Glutamatergic neuron (in vitro differentiated cells): ENCODE measurements around the gene NUP35. TPM values are rescaled to one million over a fixed set of nuclear protein-coding genes. Genes with fewer than 3 reads are reported as not detected.
"Not testable (repeated sequence)": the region's sequence is repeated elsewhere in the genome, so short reads cannot be mapped to it uniquely, and the experiment has no call there.

Experiments
- DNase-seq: peaks from one replicate; pipeline ENCODE4 v3.0.0; 2022
- H3K27ac Mint-ChIP-seq: one replicate; pipeline ENCODE4 v1.8.0; 2020; ENCODE audit warnings: mild to moderate bottlenecking, mixed read lengths, inconsistent platforms; ENCODE audit not compliant: unreplicated experiment
- H3K27me3 Mint-ChIP-seq: one replicate; pipeline ENCODE4 v1.8.0; 2020; ENCODE audit warnings: mild to moderate bottlenecking, moderate library complexity, mixed read lengths, inconsistent platforms; ENCODE audit not compliant: unreplicated experiment
- H3K36me3 Mint-ChIP-seq: one replicate; pipeline ENCODE4 v1.8.0; 2020; ENCODE audit warnings: mild to moderate bottlenecking, mixed read lengths, inconsistent platforms; ENCODE audit not compliant: unreplicated experiment
- H3K4me1 Mint-ChIP-seq: one replicate; pipeline ENCODE4 v1.8.0; 2020; ENCODE audit warnings: mild to moderate bottlenecking, low read depth, mixed read lengths, inconsistent platforms; ENCODE audit not compliant: unreplicated experiment
- H3K4me3 Mint-ChIP-seq: one replicate; pipeline ENCODE4 v1.8.0; 2020; ENCODE audit warnings: mild to moderate bottlenecking, mixed read lengths, inconsistent platforms; ENCODE audit not compliant: unreplicated experiment
- H3K9me3 Mint-ChIP-seq: one replicate; pipeline ENCODE4 v1.8.0; 2020; ENCODE audit warnings: mild to moderate bottlenecking, moderate library complexity, mixed read lengths, inconsistent platforms; ENCODE audit not compliant: unreplicated experiment
- total RNA-seq: library from RNA; stranded (reverse); fragmentation: NEBNext Ultra II Directional; extraction: Animal tissue kit (Norgen Biotek cat#: 25700); gene quantifications from one replicate; pipeline ENCODE4 v1.2.1, GENCODE V29; 2021; ENCODE audit not compliant: unreplicated experiment
- TF ChIP-seq, protein P1 (sequence below): fragments of 200-600 bp; sonication (generic); IDR thresholded peaks from one replicate; pipeline ENCODE4 v1.5.0; 2021; ENCODE audit not compliant: partially characterized antibody, unreplicated experiment

Gene NUP35
- total RNA-seq, 1 donor from 2014 or later = 8.6 TPM

DNA sequence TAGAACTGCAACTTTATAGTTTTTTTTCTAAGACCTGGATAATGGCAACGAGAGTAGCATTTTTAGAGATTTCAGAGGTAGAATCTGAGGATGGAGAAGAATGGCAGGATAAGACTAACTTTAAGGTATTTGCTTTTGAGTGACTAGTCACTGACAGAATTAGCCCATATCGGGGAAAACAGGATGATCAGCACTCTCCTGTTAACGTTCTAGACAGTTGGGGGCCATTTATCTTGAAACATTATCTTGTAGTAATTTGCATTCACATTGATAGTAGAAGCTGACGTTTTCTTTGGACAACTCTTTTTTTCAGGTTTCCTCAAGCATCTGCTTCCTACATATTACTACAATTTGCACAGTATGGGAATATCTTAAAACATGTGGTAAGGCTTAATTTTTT, 32.9 kb downstream of the NUP35 start:
- H3K4me1 Mint-ChIP-seq = no peaks in the 10 kb centered on the region
- H3K9me3 Mint-ChIP-seq = peaks cover 2% of the 10 kb centered on the region
- peaks cover 19% of the 10 kb centered on the region for H3K36me3 Mint-ChIP-seq
- DNase-seq = no peak
- TF ChIP-seq, protein P1, sequence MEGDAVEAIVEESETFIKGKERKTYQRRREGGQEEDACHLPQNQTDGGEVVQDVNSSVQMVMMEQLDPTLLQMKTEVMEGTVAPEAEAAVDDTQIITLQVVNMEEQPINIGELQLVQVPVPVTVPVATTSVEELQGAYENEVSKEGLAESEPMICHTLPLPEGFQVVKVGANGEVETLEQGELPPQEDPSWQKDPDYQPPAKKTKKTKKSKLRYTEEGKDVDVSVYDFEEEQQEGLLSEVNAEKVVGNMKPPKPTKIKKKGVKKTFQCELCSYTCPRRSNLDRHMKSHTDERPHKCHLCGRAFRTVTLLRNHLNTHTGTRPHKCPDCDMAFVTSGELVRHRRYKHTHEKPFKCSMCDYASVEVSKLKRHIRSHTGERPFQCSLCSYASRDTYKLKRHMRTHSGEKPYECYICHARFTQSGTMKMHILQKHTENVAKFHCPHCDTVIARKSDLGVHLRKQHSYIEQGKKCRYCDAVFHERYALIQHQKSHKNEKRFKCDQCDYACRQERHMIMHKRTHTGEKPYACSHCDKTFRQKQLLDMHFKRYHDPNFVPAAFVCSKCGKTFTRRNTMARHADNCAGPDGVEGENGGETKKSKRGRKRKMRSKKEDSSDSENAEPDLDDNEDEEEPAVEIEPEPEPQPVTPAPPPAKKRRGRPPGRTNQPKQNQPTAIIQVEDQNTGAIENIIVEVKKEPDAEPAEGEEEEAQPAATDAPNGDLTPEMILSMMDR = no peak
- no peak overlapping the region for H3K27ac Mint-ChIP-seq
- H3K27me3 Mint-ChIP-seq = no peaks in the 10 kb centered on the region
- H3K4me3 Mint-ChIP-seq = no peak overlapping the region

DNA sequence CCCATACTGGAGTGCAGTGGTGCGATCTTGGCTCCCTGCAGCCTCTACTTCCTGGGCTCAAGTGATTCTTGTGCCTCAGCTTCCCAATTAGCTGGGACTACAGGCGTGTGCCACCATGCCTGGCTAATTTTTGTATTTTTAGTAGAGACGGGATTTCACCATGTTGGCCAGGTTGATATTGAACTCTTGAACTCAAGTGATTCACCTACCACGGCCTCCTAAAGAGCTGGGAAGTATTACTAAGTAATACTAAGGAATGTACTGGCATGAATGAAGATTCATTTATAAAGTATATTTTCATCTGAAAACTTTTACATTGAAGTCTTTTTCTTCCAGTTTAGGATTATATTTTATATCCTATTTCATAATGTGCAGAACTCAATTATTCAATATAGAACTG, 38.1 kb downstream of the NUP35 start:
- Mint-ChIP-seq H3K36me3 (peaks cover 7% of the 10 kb centered on the region), H3K27me3 (no peaks in the 10 kb centered on the region), H3K27ac (no peak overlapping the region), H3K4me1 (no peaks in the 10 kb centered on the region), H3K4me3 (no peak overlapping the region), H3K9me3 (no peaks in the 10 kb centered on the region)
- TF ChIP-seq, protein P1 = no peak
- no peak for DNase-seq

DNA sequence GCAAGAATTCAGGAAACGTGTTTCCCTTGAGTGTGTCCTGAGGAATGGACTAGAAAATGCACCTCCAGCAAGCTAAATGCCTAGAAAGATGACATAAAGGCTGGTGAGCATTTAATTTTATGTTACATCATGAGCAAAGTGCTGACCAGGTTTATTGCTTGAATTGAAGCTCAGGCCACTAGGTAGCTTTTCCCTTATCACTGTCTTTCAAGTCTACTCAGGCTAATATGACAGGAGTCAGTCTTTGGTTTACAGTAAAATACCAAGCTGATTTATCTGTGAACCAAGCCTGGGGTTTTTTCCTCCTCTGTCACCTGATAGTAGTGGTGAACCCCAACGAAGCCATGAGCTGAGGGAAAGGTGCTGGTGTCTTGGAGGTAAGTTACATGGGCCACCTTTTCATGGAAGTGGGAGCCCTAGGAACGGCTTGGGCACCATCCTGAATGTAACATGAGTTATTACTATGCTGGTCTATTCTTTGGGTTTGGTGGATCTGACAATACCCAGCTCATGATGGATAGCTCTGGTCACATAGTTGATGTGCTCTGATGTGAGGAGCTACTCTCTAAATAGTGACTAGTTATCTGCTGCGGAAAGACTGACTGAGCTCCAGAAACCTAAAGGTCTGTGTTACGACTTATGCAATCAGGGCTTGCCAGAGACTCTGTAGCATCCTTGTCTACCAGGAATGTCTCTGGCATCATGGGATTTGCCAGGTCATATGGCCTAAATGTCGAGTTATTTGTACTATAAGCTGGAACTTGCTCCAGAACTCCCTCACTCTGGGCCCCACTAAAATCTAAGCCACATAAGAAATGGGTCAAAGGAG, 39.8 kb downstream of the NUP35 start:
- Mint-ChIP-seq H3K27me3 (peaks cover 1% of the 10 kb centered on the region), H3K9me3 (no peaks in the 10 kb centered on the region), H3K4me1 (no peaks in the 10 kb centered on the region), H3K27ac (no peak overlapping the region), H3K4me3 (no peak overlapping the region), H3K36me3 (peaks cover 7% of the 10 kb centered on the region)
- TF ChIP-seq, protein P1 = no peak
- DNase-seq = no peak

DNA sequence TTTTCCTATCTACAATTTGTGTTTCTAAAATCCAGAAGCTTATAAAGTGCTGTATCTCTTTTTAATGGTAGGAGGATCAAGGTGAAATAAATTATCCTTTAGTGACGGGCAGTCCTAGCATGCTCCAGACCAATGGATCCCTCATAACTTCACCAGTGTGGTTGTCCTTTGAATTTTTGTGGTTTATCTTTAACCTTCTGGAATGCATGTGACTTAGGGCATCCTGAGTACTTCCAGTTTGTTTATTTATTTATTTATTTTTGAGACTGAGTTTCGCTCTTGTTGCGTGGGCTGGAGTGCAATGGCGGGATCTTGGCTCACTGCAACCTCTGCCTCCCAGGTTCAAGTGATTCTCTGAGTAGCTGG, 40.4 kb downstream of the NUP35 start:
- Mint-ChIP-seq H3K36me3 (peaks cover 7% of the 10 kb centered on the region), H3K4me1 (no peaks in the 10 kb centered on the region), H3K27me3 (peaks cover 1% of the 10 kb centered on the region), H3K27ac (no peak overlapping the region), H3K4me3 (no peak overlapping the region), H3K9me3 (peaks cover 3% of the 10 kb centered on the region)
- DNase-seq = no peak
- TF ChIP-seq, protein P1 = no peak

DNA sequence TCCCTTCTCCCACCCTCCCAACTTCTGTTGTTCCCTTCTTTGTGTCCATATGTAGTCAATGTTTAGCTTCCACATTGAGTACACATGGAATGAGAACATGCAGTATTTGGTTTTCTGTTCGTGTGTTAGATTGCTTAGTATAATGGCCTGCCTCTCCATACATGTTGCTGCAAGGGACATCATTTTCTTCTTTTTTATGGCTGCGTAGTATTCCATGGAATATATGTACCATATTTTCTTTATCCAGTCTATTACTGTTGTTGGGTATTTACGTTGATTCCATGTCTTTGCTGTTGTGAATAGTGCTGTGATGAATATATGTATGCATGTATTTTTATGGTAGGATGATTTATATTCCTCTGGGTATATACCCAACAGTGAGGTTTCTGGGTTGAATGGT, 42.0 kb downstream of the NUP35 start:
- Mint-ChIP-seq H3K27me3 (peaks cover 1% of the 10 kb centered on the region), H3K4me1 (no peaks in the 10 kb centered on the region), H3K36me3 (peaks cover 7% of the 10 kb centered on the region), H3K9me3 (peaks cover 3% of the 10 kb centered on the region), H3K27ac (no peak overlapping the region), H3K4me3 (no peak overlapping the region)
- DNase-seq = no peak
- TF ChIP-seq, protein P1 = no peak

DNA sequence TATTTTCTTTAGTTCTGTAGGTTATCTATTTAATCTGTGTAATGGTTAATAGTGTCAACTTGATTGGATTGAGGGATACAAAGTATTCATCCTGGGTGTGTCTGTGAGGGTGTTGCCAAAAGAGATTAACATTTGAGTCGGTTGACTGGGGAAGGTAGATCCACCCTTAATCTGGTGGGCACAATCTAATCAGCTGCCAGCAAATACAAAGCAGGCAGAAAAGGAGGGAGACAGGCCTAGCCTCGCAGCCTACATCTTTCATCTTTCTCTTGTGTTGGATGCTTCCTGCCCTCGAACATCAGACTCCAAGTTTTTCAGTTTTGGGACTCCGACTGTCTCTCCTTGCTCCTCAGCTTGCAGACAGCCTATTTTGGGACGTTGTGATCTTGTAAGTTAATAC, 42.7 kb downstream of the NUP35 start:
- H3K4me3 Mint-ChIP-seq, H3K4me1 Mint-ChIP-seq, H3K9me3 Mint-ChIP-seq, H3K27me3 Mint-ChIP-seq, H3K27ac Mint-ChIP-seq, DNase-seq, H3K36me3 Mint-ChIP-seq: not testable (repeated sequence)
